Common myeloid progenitor, CD34-positive (primary cell): Measurements from ENCODE around the gene PRDM16.

Source experiments
- CTCF ChIA-PET: fragments of 350-600 bp; sonication (Branson Sonifier 250); formaldehyde crosslinking; loops from one replicate; lab custom pipeline; 2021; ENCODE audit warnings: antibody characterized with exemption; lab: Charles Lee
- POLR2A ChIA-PET: fragments of 350-600 bp; sonication (Branson Sonifier 250); formaldehyde crosslinking; loops from one replicate; lab custom pipeline; 2021; ENCODE audit warnings: antibody characterized with exemption; lab: Charles Lee
- DNase-seq, 3 donors: peaks; one replicate each; pipeline versions ENCODE4 v3.0.0 to v3.0.0-alpha.2; 2013
- H3K27ac ChIP-seq, 2 experiments: 1 replicate in 1 of 2; 2 replicates in 1 of 2; pipeline ENCODE4 v1.7.0; 2013; ENCODE audit warnings: inconsistent platforms in 2 of 2, low read length in 2 of 2, mild to moderate bottlenecking in 2 of 2, low read depth in 1 of 2, moderate library complexity in 1 of 2; ENCODE audit not compliant: severe bottlenecking in 2 of 2, insufficient read depth in 1 of 2, poor library complexity in 1 of 2
- H3K27me3 ChIP-seq, 5 experiments: replicated peaks in 2 of 5; 1 replicate in 3 of 5; 2 replicates in 2 of 5; pipeline versions ENCODE4 v1.6.1 to v1.7.0; 2013; ENCODE audit warnings: low read length in 4 of 5, mild to moderate bottlenecking in 2 of 5, moderate library complexity in 2 of 5, inconsistent platforms in 1 of 5; ENCODE audit not compliant: insufficient read depth in 5 of 5, control insufficient read depth in 4 of 5
- H3K36me3 ChIP-seq, 4 experiments: 1 replicate in 2 of 4; 2 replicates in 2 of 4; pipeline versions ENCODE4 v1.6.1 to v1.7.0; 2013; ENCODE audit warnings: low read length in 3 of 4, control low read depth in 1 of 4, mild to moderate bottlenecking in 1 of 4; ENCODE audit not compliant: control insufficient read depth in 4 of 4, insufficient read depth in 4 of 4
- H3K4me1 ChIP-seq, 4 experiments: 1 replicate in 3 of 4; 2 replicates in 1 of 4; pipeline versions ENCODE4 v1.6.1 to v1.7.1; 2013; ENCODE audit warnings: low read length in 3 of 4, mild to moderate bottlenecking in 3 of 4, control low read depth in 1 of 4, inconsistent platforms in 1 of 4, moderate library complexity in 1 of 4; ENCODE audit not compliant: control insufficient read depth in 4 of 4, insufficient read depth in 4 of 4; ENCODE audit errors: control extremely low read depth in 1 of 4
- H3K4me3 ChIP-seq, 7 experiments: 1 replicate in 4 of 7; 2 replicates in 3 of 7; pipeline versions ENCODE4 v1.5.1 to v1.7.0; 2013; ENCODE audit warnings: mild to moderate bottlenecking in 7 of 7, low read length in 6 of 7, moderate library complexity in 6 of 7, inconsistent platforms in 2 of 7, low read depth in 2 of 7, control low read depth in 1 of 7; ENCODE audit not compliant: insufficient read depth in 4 of 7, control insufficient read depth in 1 of 7; ENCODE audit errors: extremely low read depth in 1 of 7
- H3K9me3 ChIP-seq, 5 experiments: 1 replicate in 4 of 5; 2 replicates in 1 of 5; pipeline versions ENCODE4 v1.6.1 to v1.7.1; 2013; ENCODE audit warnings: low read length in 4 of 5, mild to moderate bottlenecking in 2 of 5, inconsistent platforms in 1 of 5, low read depth in 1 of 5, moderate library complexity in 1 of 5; ENCODE audit not compliant: control insufficient read depth in 4 of 5, insufficient read depth in 2 of 5; ENCODE audit errors: control extremely low read depth in 1 of 5
- WGBS: methylation state at CpG from one replicate; pipeline ENCODE4 v1.1.5; 2013; ENCODE audit not compliant: insufficient coverage; 5-methylcytosine and 5-hydroxymethylcytosine counted together

PRDM16 gene

DNA sequence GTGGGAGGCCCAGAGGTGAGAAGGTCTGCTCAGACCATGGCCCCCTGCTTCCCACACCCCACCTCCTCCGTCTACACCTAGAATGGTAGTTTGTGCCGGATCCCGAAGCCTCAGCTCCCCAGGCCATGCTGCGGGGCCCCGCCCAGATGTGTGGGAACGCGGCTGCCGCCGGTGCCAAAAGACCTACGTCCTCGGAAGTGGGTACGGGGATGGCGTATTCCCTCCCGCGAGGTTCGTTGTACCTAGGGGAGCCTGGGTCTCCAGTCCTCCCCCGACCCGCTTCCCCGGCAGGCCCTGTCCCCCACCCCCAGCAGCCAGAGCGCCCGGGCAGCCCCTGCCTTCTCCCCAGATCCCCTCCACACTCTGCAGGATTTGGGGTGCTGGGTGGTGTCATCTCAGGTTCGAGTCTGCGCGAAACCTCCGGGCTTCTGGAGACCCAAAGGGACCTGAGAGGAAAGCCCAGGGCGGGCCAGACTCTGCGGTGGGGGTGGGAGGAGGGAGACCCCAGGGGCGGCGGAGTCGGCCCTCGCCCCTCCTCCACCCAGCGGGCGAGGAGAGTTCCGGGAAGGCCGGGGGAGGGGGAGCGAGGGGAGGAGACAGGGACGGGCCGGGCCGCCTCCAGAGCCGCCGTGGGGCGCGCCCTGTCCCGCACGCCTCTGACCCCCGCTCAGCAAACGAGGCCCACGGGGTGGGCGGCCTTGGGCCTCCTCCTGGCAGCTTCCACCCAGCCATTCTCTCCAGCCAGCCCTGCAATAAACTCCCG lies 6.2 kb upstream of the PRDM16 start:
- Histone ChIP-seq H3K36me3 (no peaks in the 10 kb centered on the region), H3K9me3 (no peaks in the 10 kb centered on the region), H3K27ac (no peak overlapping the region), H3K27me3 (peaks cover 0 to 18% (median 7%) of the 10 kb centered on the region in 5 experiments), H3K4me3 (no peak overlapping the region), H3K4me1 (peaks cover 0 to 15% (median 7%) of the 10 kb centered on the region in 4 experiments)
- ChIA-PET CTCF (no interaction called here), POLR2A (no interaction called here)
- 97% methylated on average over 27 of the region's 50 CpGs for WGBS
- no peak for DNase-seq

DNA sequence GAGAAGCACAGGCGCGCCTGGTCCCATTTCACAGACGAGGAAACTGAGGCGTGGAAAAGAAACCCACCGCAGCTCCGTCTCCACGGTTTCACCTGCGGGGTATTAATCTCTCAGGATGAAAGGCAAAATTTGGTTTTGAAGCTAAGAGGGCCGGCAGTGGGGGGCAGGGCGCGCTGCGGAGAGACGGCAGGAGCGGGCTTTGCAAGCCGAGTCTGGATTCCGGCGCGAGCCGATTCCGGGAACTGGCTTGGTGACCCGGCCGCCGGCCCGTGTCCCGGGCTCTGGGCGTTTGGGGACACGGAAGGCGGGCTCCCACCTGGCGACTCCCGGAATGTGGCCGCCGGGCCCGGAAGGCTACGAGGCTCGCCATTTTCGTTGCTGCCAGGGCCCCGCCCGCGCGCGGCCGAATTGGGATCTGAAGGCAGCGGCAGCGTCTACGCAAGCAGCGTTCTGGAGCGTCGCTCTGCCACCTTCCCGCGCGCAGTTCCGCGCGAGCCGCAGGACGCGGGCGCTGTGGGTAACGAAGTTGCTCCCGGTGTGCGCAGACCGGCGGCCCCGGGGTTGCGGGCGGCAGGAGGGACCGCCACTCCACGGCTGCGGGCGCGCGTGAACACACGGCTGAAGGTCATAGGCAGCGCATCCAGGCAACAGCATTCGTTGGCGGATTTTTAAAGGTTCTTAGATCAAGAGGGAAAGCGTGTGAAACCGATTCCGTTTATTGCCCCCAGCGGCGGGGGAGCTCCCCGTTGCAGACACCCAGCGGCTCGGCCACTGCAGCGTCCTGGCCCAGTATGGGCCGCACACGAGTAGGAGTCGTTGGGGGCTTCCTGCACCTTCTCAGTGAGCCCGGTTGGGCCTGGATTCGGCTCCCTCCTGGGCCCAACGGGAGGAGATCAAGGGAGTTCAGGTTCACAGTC lies 5.4 kb upstream of the PRDM16 start:
- no peaks in the 10 kb centered on the region for H3K36me3 ChIP-seq
- ChIA-PET CTCF (no interaction called here), POLR2A (no interaction called here)
- H3K27me3 ChIP-seq, result peaks cover 0 to 26% (median 7%) of the 10 kb centered on the region in 5 experiments
- no peak for DNase-seq
- H3K4me3 ChIP-seq, result no peak overlapping the region
- 96% methylated on average over 85 of the region's 91 CpGs for WGBS
- H3K9me3 ChIP-seq, result no peaks in the 10 kb centered on the region
- H3K27ac ChIP-seq, result no peak overlapping the region
- peaks cover 0 to 22% (median 13%) of the 10 kb centered on the region in 4 experiments for H3K4me1 ChIP-seq

DNA sequence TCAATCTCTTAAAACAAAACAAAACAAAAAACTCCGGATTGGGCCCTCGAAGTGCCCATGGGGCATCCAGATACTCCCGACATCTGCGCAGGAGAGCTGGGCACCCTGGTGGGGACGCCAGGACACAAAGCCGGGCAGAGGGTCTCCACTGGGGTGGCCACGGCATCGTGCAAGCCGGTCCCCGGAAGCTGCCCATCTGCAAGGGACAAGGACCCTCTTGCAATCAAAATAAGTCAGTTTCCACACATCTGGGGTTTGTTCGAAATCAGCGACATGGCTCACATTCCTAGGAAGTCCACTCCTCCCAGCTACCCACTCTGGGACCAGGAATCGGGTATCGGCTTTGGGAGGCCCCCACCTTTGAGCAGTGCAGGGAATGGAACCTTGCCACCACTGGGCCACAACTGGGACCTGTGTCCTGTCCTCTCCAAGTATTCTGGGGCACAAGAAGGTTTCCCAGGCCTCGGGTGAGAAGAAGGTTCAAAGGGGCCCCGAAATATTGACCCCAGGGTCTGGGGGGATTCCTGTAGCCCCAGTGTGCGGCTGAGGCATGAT lies 4.6 kb upstream of the PRDM16 start:
- Histone ChIP-seq H3K27ac (no peak overlapping the region), H3K9me3 (no peaks in the 10 kb centered on the region), H3K36me3 (no peaks in the 10 kb centered on the region), H3K4me3 (no peak overlapping the region), H3K4me1 (peaks cover 0 to 23% (median 17%) of the 10 kb centered on the region in 4 experiments), H3K27me3 (peaks cover 0 to 27% (median 7%) of the 10 kb centered on the region in 5 experiments)
- POLR2A ChIA-PET, result no interaction called here
- CTCF ChIA-PET, result no interaction called here
- WGBS, result over 99% methylated on average over 13 of the region's 17 CpGs
- no peak for DNase-seq

DNA sequence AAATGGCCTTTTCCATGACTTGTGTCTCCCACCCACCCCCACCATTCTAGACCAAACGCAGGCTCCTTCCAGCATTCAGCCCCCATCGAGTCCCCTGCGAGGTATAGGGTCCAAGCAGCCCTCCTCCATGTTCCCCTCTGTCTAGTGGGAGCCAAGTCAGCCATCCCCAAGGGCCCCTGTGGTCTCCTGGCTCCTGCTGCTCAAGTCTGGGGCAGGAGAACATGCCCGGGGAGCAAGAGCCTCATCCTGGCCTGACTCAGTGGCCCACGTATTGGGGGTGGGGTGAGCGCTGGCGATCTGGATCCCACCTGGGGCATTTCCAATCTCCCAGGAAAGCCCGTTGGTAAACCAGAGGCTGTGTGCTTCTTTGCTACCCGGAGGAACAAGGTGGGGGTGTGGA lies 4.1 kb upstream of the PRDM16 start:
- WGBS, result 93% methylated on average over 9 of the region's 9 CpGs

DNA sequence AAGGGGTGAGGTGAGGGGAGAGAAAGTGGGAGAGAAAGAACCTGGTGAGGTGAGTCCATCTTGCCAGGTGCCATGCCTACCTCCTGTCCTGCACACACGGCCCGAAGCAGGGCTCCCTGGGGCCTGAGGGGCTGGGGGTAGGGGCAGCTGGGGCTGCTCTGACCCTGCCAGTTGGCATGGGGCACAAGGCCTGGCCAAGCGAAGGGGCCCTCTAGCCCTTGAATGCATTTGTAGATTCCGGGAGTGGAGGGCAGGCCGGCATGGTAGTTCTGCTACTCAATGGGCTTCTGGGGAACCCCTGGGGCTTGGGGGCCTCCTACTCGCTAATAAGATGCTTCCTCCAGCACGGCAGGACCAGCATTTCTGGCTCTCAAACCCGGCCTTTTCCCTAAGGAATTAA lies 3.6 kb upstream of the PRDM16 start:
- H3K4me3 ChIP-seq, result no peak overlapping the region
- POLR2A ChIA-PET, result no interaction called here

More for the DNA sequence above, 4.1 kb upstream of the PRDM16 start:
- peaks cover 0 to 27% (median 7%) of the 10 kb centered on the region in 5 experiments for H3K27me3 ChIP-seq
- CTCF ChIA-PET, result no interaction called here
- peaks cover 0 to 23% (median 19%) of the 10 kb centered on the region in 4 experiments for H3K4me1 ChIP-seq
- POLR2A ChIA-PET, result no interaction called here
- no peak overlapping the region for H3K27ac ChIP-seq
- no peaks in the 10 kb centered on the region for H3K9me3 ChIP-seq
- H3K36me3 ChIP-seq, result no peaks in the 10 kb centered on the region
- no peak overlapping the region for H3K4me3 ChIP-seq
- DNase-seq, result no peak

DNA sequence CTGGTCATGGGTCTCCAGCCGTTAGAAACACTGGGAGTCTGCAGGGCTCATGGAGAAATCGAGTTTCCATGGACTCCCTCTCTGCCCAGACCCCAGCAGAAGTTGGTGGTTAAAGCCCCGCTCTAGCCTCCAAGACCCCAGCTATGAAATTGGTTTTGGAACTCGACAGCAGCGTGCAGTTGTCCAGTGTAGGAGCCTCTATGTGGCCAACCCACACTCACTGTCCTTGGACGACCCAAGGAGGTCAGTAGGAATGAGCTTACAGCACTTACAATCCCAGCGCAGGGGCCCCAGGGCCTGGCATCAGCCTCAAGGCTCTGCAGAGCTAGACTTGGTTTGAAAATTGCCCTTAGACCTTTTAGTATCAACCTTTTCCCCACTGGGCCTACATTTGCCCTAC lies 3.2 kb upstream of the PRDM16 start:
- Histone ChIP-seq H3K27me3 (peaks cover 0 to 27% (median 7%) of the 10 kb centered on the region in 5 experiments), H3K4me3 (no peak overlapping the region), H3K4me1 (peaks cover 0 to 26% (median 21%) of the 10 kb centered on the region in 4 experiments), H3K9me3 (no peaks in the 10 kb centered on the region), H3K27ac (no peak overlapping the region), H3K36me3 (no peaks in the 10 kb centered on the region)
- ChIA-PET CTCF (interaction anchor here (0.7 to 2.5 kb wide), 4 partner anchors 215 to 358 kb away, joined by 3 to 9 read pairs (median 3); no protein-coding TSS in a partner anchor), POLR2A (no interaction called here)
- DNase-seq, result no peak
- 94% methylated on average over 7 of the region's 7 CpGs for WGBS

More for the DNA sequence above, 3.6 kb upstream of the PRDM16 start:
- Histone ChIP-seq H3K27ac (no peak overlapping the region), H3K36me3 (no peaks in the 10 kb centered on the region), H3K27me3 (peaks cover 0 to 27% (median 7%) of the 10 kb centered on the region in 5 experiments), H3K9me3 (no peaks in the 10 kb centered on the region), H3K4me1 (peaks cover 0 to 23% (median 19%) of the 10 kb centered on the region in 4 experiments)
- CTCF ChIA-PET, result interaction anchor here (0.7 to 2.5 kb wide), 4 partner anchors 215 to 358 kb away, joined by 3 to 9 read pairs (median 3); no protein-coding TSS in a partner anchor
- DNase-seq, result no peak
- 98% methylated on average over 8 of the region's 8 CpGs for WGBS
